ENCODE measurements around the gene NAV1.
A peak's percentile ranks its signal among the peaks of the same experiment; 100 is the strongest.
"Not testable (repeated sequence)": the region's sequence is repeated elsewhere in the genome, so short reads cannot be mapped to it uniquely, and the experiment has no call there.

The NAV1 gene

GRCh38 chr1:201528631-201529252, 10.2 kb upstream of the NAV1 start:
- DNase-seq = no peak

GRCh38 chr1:201530741-201531531, 8.0 kb upstream of the NAV1 start:
- peak; percentile 65 for DNase-seq

- DNase-seq = peak; percentile 46
Observed at GRCh38 chr1:201531551-201532425, 7.1 kb upstream of the NAV1 start.

GRCh38 chr1:201533836-201534235, 5.1 kb upstream of the NAV1 start:
- DNase-seq = no peak

GRCh38 chr1:201535046-201535918, 3.6 kb upstream of the NAV1 start:
- DNase-seq = no peak

- no peak for DNase-seq
Observed at GRCh38 chr1:201535919-201536245, 3.0 kb upstream of the NAV1 start.

GRCh38 chr1:201536558-201536957, 2.4 kb upstream of the NAV1 start:
- DNase-seq = no peak

GRCh38 chr1:201537028-201537427, 1.9 kb upstream of the NAV1 start:
- DNase-seq = no peak

GRCh38 chr1:201537467-201537866, 1.5 kb upstream of the NAV1 start:
- DNase-seq = no peak

GRCh38 chr1:201537891-201538611, 876 bp upstream of the NAV1 start:
- DNase-seq = no peak

GRCh38 chr1:201539561-201540431, 869 bp downstream of the NAV1 start:
- DNase-seq = peak; percentile 26

GRCh38 chr1:201540846-201541735, 2.2 kb downstream of the NAV1 start:
- DNase-seq = no peak

- no peak for DNase-seq
Observed at GRCh38 chr1:201542309-201543035, 3.5 kb downstream of the NAV1 start.

GRCh38 chr1:201543871-201544642, 5.1 kb downstream of the NAV1 start:
- DNase-seq = no peak

GRCh38 chr1:201544710-201545109, 5.8 kb downstream of the NAV1 start:
- DNase-seq = no peak

GRCh38 chr1:201545851-201546492, 7.0 kb downstream of the NAV1 start:
- DNase-seq = no peak

GRCh38 chr1:201549522-201549921, 10.6 kb downstream of the NAV1 start:
- not testable (repeated sequence) for DNase-seq

GRCh38 chr1:201551096-201551495, 12.2 kb downstream of the NAV1 start:
- no peak for DNase-seq

Measured in DMS 273 treated with DMSO at 0.1 percent for 48 hours (cell line).